ENCODE measurements around the gene ALDH1A2. TPM values are rescaled to one million over a fixed set of nuclear protein-coding genes. Genes with fewer than 3 reads are reported as not detected.

The ALDH1A2 gene
- total RNA-seq, 1 donor from 2014 or later: 18.7 TPM

GRCh38 chr15:57911247-57911646 is 154.3 kb downstream of the ALDH1A2 start:
- DNase-seq (ENCODE audit: low read depth): no peak
- no peak overlapping the region for H3K4me3 ChIP-seq (ENCODE audit: low read depth, low read length)
- no peak for TF ChIP-seq CTCF (conservative IDR thresholded peaks at IDR 0.05; ENCODE audit: low read depth, low read length)

- DNase-seq (ENCODE audit: low read depth): no peak
- TF ChIP-seq CTCF (conservative IDR thresholded peaks at IDR 0.05; ENCODE audit: low read depth, low read length): no peak
- no peak overlapping the region for H3K4me3 ChIP-seq (ENCODE audit: low read depth, low read length)
Observed at GRCh38 chr15:57910672-57911071, 154.8 kb downstream of the ALDH1A2 start.

GRCh38 chr15:57909388-57909787 is 156.1 kb downstream of the ALDH1A2 start:
- H3K4me3 ChIP-seq (ENCODE audit: low read depth, low read length): no peak overlapping the region
- TF ChIP-seq CTCF (conservative IDR thresholded peaks at IDR 0.05; ENCODE audit: low read depth, low read length): no peak
- no peak for DNase-seq (ENCODE audit: low read depth)

GRCh38 chr15:57903626-57904025 is 161.9 kb downstream of the ALDH1A2 start:
- TF ChIP-seq CTCF (conservative IDR thresholded peaks at IDR 0.05; ENCODE audit: low read depth, low read length): no peak
- DNase-seq (ENCODE audit: low read depth): no peak
- H3K4me3 ChIP-seq (ENCODE audit: low read depth, low read length): no peak overlapping the region

Other genes with a start within 250 kb of the ALDH1A2 start
- not detected in 2 replicates for gene AQP9, start 72.7 kb upstream of the ALDH1A2 start, total RNA-seq